A204.1 (cell line): Measurements from ENCODE around the gene NDST1.

Source experiments
- FAIRE-seq: peaks from 2 replicates; lab custom pipeline; 2012; peaks lifted over from hg19 to GRCh38; lab: Jason Lieb, UNC

NDST1 gene

GRCh38 chr5:150489360-150490295 is 18.3 kb upstream of the NDST1 start:
- no peak for FAIRE-seq

- no peak for FAIRE-seq
Measured at GRCh38 chr5:150490296-150490669, 17.6 kb upstream of the NDST1 start.

DNA sequence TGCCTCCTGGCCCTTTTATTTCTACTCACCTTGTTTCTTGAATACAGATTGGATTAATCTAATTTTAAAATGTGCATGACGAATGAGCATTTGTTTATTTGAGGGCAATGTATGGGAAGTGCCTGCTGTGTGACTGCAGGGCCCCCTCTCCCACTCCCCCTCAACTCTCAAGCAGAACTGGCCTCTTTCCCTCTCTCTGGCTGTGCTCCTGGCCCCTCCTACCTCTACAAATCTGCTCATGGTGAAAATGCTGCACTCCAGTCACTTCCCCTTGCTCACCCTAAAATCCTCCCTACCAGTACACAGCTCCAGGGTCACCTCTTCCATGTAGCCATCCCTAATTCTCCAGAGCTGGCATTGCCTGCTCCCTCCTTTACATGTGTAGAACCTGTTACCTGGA is 17.2 kb upstream of the NDST1 start:
- no peak for FAIRE-seq

DNA sequence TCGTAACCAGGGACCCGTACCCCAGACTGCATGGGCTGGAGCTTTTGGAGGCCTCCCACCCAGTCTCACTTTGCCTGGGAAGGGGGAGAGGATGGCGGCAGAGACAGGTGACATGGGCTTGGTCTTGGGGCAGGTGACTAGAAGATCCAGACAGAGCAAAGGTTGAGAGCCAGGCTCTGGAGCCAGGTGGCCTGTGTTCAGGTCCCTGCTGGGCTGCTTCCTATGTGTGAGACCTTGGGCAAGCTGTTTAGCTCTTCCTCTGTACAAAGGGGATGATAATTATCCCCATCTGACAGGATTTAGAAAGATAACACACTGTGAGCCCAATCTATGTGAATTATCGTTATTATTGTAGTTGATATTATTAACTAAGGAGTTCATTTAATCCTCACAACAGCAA is 16.1 kb upstream of the NDST1 start:
- FAIRE-seq, result no peak

GRCh38 chr5:150492621-150493020 is 15.3 kb upstream of the NDST1 start:
- FAIRE-seq, result no peak

DNA sequence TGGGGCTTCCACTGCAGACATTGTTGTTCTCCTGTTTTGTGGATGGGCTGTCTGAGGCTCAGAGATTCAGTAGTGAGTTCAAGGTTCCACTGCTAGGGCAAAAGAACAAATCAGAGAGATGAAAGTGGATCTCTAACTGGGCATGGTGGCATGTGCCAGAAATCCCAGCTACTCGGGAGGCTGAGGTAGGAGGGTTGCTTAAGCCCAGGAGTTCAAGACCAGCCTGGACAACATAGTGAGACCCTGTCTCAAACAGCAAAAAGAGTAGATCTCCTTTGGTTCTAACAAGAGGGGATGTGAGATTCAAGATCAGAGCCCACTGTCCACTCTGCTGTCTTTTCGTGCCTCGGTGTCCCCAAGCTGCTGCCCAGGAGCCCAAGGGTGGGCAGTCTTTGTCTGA is 11.8 kb upstream of the NDST1 start:
- no peak for FAIRE-seq

DNA sequence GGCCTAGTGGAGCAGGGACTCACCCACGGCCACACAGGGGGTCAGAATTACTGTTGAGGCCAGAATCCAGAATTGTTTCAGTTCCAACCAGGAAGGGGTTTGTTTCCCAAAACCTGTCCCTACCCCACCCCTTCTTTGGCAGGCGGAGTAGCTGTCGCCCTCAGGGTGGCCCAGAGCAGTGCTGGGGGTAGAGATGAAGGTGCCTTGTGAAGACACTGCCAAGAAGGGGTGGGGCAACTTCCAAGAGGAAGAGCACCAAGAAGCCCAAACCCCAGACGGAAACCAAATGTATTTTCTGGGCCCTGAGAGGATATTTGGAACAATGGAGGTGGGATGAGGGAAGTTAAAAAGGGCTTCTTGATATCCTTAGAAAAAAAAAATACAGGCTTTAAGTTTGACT is 11.4 kb upstream of the NDST1 start:
- no peak for FAIRE-seq

- no peak for FAIRE-seq
Measured at GRCh38 chr5:150497274-150497988, 10.5 kb upstream of the NDST1 start.

GRCh38 chr5:150497989-150498317 is 10.0 kb upstream of the NDST1 start:
- FAIRE-seq, result no peak

GRCh38 chr5:150498501-150498900 is 9.4 kb upstream of the NDST1 start:
- FAIRE-seq, result no peak

DNA sequence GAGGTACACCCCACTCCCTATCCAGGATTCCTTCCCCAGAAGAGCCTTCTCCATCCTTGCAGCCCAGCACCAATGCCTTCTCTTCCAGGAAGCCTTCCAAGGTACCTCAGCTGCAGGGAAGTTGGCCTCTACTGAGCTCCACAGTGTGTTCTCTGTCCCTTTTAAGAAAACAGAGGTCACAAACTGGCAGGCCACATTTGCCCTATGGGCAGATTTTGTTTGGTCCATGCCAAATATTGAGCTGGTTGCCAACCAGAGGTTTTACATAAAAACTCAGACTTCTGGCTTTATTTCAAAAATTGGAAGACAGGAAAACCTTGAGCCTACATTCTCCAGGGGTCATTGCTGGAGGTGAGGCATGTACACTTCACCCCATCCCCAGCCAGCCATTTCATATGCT is 9.0 kb upstream of the NDST1 start:
- no peak for FAIRE-seq

GRCh38 chr5:150499437-150499956 is 8.4 kb upstream of the NDST1 start:
- FAIRE-seq, result no peak

DNA sequence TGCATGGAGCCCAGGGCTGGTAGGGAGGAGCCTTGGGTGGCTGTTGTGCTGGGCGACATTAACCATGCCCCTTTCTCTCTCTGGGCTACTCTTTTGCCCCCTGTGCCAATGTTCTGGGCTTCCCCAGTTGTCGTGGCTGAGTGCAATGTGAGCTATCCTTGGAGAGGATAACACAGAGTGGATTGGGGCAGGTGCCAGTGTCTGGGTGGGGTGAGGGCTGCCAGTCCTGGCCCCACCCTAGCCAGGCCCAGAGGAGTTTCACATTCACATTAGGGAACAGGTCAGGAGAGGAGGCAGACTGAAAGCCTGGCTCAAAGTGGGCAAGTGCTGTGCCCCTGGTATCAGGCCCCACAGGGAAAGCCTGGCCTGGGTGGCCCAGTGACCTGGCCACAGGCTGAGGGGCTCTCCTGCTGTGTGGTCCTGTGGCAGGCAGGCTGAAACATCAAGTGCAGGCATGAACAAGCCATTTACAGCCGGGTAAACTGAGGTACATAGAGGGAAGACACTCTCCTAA is 7.5 kb upstream of the NDST1 start:
- FAIRE-seq, result no peak

DNA sequence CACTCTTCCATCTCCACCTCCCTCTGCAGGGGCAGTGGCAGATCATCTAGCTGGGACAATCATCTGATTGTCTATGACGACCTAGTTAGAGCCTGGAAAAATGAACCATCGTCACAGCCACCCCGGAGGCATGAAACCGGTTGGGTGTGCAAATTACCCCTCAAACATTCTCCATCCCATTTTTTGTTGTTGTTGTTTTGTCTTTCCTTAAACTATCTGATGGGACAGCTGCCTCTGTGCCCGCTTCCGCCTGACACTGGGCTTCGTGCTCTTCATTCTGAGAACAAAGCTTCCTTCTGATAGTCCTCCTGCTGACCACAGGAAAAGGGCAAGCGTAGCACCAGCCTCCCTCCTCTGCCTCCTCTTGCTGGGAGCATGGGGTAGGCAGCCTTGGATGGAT is 7.0 kb upstream of the NDST1 start:
- FAIRE-seq, result no peak

- no peak for FAIRE-seq
Measured at GRCh38 chr5:150502106-150502505, 5.8 kb upstream of the NDST1 start.

DNA sequence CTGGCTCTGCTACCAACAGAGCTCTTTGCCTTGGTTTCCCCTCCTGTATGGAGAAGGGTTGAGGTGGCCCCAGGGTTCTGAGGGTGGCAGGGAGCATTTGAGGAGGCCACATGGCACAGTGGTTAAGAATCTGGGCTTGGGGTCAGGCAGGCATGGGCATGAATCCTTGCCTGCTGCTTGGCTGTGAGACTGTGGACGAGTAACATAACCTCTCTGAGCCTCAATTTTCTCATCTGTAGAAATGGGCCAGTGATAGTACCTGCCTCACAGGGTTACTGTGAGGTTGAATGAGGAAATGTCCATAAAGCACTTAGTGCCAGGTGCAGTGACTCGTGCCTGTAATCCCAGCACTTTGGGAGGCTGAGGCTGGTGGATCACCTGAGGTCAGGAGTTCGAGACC is 5.1 kb upstream of the NDST1 start:
- no peak for FAIRE-seq

- FAIRE-seq, result no peak
Measured at GRCh38 chr5:150503386-150503785, 4.5 kb upstream of the NDST1 start.

DNA sequence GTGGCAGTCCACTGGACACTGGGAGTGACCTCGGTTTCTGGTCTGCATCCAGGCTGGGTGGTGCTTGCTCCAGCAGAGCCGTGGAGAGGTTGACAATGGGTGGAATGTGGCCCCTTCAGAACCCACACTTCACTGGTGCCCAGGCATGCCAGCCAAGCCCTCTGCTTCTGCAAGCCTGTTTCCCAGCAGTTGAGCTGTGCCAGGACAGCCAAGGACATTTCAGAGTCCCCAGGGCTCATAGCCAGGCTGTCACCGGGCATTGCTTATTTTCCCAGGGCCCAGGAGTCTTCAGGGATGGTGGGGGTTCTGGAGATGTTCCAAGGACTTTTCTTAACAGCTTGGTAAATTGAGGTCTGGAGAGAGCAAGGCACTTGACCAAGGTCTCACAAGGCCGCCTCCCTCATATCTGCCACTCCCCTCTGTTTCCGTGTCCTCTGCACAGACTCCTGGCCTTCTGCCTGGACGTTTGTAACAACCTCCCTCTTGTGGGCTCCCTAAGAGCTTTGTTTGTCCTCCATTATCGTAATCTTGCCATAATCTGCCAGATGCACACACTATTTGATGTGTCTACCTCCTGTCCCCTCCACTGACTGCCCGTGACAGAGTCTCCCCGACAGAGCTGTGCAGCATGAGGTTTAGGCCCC is 3.8 kb upstream of the NDST1 start:
- FAIRE-seq, result no peak

GRCh38 chr5:150505041-150505511 is 2.9 kb upstream of the NDST1 start:
- no peak for FAIRE-seq

- FAIRE-seq, result no peak
Measured at GRCh38 chr5:150505816-150506215, 2.1 kb upstream of the NDST1 start.

GRCh38 chr5:150506571-150507473 is 1.1 kb upstream of the NDST1 start:
- no peak for FAIRE-seq

DNA sequence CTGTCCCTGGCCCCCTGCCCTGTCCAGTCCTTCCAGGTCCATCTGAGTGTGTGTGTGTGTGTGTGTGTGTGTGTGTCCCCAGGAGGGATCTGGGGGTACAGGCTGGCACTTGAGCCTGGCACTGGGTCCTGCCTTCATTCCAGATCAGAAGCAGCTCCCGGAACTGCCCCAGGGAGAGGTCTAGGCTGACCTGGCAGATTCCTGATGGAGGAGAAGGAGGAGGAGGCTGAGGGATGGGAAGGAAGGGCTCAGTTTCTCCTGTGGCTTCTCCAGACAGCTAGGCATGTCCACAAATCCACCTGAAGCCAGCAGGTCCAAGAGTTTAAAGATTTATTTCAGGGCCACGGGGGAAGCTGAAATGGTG is 328 bp downstream of the NDST1 start:
- FAIRE-seq, result no peak
